Spleen (tissue), 7 donors: ENCODE results near the gene SCRN2.

Experiments
- POLR2A ChIP-seq, 3 donors: fragments of 450-650 bp; IDR thresholded peaks; one replicate each; pipeline ENCODE4 v1.5.1; 2017; ENCODE audit warnings: antibody characterized with exemption in 3 of 3, mild to moderate bottlenecking in 1 of 3
- POLR2AphosphoS5 ChIP-seq, 3 donors: sonication (generic); formaldehyde crosslinking; IDR thresholded peaks; one replicate each; pipeline ENCODE4 v1.5.1; 2017; ENCODE audit warnings: antibody characterized with exemption in 3 of 3
- TF ChIP-seq, protein P1 (sequence below), 11 experiments: fragments of 200-600 bp in 7 of 11; fragments of 450-650 bp in 4 of 11; sonication (generic) in 4 of 11; IDR thresholded peaks in 8 of 11; conservative IDR thresholded peaks in 3 of 11; 1 replicate in 7 of 11; 2 replicates in 4 of 11; pipeline versions ENCODE4 v1.4.0 to v1.8.0; 2016 to 2021; ENCODE audit warnings: antibody characterized with exemption in 11 of 11, inconsistent platforms in 4 of 11, mild to moderate bottlenecking in 1 of 11
- donor health status: DM: no; HTN: no; CAD: no; lungs with moderate emphysema.
- donor health status: DM: no; HTN: no; CAD: no.
- donor health status: DM: no; HTN: no; CAD: no.

DNA sequence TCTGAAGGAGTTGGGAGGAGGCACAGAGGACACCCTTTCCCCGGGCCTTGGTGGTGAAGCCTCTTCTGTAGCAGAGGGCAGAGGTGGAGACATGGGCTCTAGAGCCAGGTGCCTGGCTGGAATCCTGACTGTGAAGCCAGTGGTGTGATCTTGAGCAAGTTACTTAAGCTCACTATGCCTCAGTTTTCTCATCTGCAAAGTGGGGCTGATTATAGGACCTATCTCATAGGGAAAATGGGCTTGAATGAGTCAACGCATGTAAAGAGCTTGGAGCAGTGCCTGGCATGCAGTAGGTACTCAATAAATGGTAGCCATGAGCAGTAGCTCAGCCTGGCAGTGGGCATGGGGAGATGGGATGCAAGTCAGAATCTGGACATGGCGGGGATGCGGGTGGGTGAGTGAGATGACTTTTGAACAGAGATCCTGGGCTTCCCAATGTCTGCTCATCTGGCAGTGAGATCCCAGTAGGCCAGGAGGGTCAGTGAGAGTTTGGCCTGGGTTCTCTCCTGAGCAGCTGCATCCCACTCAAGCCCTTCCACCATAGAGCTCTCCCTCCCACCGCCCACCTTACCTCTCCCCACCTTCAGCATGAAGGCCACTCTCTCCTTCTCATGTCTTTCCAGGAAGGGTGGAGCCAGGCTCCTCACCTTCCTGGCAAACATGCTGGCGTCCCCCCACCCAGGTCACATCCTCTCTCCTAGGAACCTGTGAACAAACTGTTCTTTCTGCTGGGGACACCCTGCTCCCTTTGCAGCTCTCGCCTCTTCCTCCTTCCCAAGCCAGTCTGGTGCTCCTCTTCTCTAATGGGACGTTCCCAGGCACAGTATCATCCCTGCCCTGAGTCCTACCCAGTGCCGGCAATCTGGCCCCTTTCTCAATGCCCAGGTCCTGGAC, 41.9 kb upstream of the SCRN2 start:
- TF ChIP-seq, protein P1, sequence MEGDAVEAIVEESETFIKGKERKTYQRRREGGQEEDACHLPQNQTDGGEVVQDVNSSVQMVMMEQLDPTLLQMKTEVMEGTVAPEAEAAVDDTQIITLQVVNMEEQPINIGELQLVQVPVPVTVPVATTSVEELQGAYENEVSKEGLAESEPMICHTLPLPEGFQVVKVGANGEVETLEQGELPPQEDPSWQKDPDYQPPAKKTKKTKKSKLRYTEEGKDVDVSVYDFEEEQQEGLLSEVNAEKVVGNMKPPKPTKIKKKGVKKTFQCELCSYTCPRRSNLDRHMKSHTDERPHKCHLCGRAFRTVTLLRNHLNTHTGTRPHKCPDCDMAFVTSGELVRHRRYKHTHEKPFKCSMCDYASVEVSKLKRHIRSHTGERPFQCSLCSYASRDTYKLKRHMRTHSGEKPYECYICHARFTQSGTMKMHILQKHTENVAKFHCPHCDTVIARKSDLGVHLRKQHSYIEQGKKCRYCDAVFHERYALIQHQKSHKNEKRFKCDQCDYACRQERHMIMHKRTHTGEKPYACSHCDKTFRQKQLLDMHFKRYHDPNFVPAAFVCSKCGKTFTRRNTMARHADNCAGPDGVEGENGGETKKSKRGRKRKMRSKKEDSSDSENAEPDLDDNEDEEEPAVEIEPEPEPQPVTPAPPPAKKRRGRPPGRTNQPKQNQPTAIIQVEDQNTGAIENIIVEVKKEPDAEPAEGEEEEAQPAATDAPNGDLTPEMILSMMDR (IDR thresholded peaks at IDR 0.05 in 8 of 11, conservative IDR thresholded peaks at IDR 0.05 in 3 of 11): no peak
- TF ChIP-seq POLR2AphosphoS5 (IDR thresholded peaks at IDR 0.05): no peak
- TF ChIP-seq POLR2A (IDR thresholded peaks at IDR 0.05): no peak
